ENCODE data around the gene PPIL1. TPM values are rescaled to one million over a fixed set of nuclear protein-coding genes. Genes with fewer than 3 reads are reported as not detected.

PPIL1 gene
- total RNA-seq, 1 donor from 2014 or later = 36.6 TPM

- TF ChIP-seq CTCF (IDR thresholded peaks at IDR 0.05; ENCODE audit: insufficient read depth, low read depth, low read length) = no peak
- no peak for TF ChIP-seq EZH2 (IDR thresholded peaks at IDR 0.05; ENCODE audit: insufficient read depth, low read length)
- H3K79me2 ChIP-seq (ENCODE audit: insufficient read depth, low read length) = peaks cover 33% of the 10 kb centered on the region
- H3K4me1 Mint-ChIP-seq (ENCODE audit: low read depth, unreplicated experiment) = peaks cover 6% of the 10 kb centered on the region
- H3K4me1 ChIP-seq (ENCODE audit: insufficient read depth, low read length) = peaks cover 7% of the 10 kb centered on the region
- no peaks in the 10 kb centered on the region for H3K36me3 Mint-ChIP-seq (ENCODE audit: low read depth, unreplicated experiment)
- no peak for DNase-seq (ENCODE audit: low read depth)
- H3K4me3 Mint-ChIP-seq (ENCODE audit: unreplicated experiment) = no peak overlapping the region
- H3K27ac Mint-ChIP-seq (ENCODE audit: unreplicated experiment) = no peak overlapping the region
- no peaks in the 10 kb centered on the region for H3K9me3 ChIP-seq (ENCODE audit: insufficient read depth, low read depth, low read length)
- H3K4me3 ChIP-seq (ENCODE audit: insufficient read depth, low read depth, low read length) = no peak overlapping the region
- H3K27me3 ChIP-seq (ENCODE audit: insufficient read depth, low read length) = no peaks in the 10 kb centered on the region
- H3K36me3 ChIP-seq (ENCODE audit: insufficient read depth, low read length) = no peaks in the 10 kb centered on the region
- no peaks in the 10 kb centered on the region for H3K9me3 Mint-ChIP-seq (ENCODE audit: unreplicated experiment)
- H2AFZ ChIP-seq (ENCODE audit: low read depth, low read length) = peak overlapping the region; percentile 98
- H3K27me3 Mint-ChIP-seq (ENCODE audit: low read depth, unreplicated experiment) = no peaks in the 10 kb centered on the region
- FAIRE-seq = no peak
- no peak overlapping the region for H3K4me2 ChIP-seq (ENCODE audit: low read length)
- no peak overlapping the region for H3K9ac ChIP-seq (ENCODE audit: low read length)
- H3K27ac ChIP-seq (ENCODE audit: low read depth, low read length) = no peak overlapping the region
- peaks cover 6% of the 10 kb centered on the region for H4K20me1 ChIP-seq (ENCODE audit: insufficient read depth, low read length)
These were observed 10.0 kb upstream of the PPIL1 start for GRCh38 chr6:36884610-36885009.

DNA sequence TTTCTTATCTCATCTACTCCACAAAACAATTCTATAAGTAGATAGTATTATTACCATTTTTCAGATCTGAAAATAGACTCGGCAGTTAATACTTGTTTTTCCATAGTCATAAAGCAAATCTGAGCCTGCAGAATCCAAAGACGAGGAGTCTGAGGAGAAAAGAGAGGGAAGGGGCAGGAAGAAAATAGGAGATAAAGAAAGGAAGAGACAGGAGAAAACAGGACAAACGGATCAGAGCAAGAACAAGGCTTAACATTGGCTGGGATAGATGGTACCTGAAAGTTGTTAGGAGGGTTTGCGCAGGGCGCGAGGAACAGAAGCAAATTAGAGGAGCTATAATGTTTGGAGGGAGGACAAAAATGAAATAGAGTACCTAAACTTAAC, 639 bp upstream of the PPIL1 start:
- peak overlapping the region; percentile 98 for H3K27ac Mint-ChIP-seq (ENCODE audit: unreplicated experiment)
- peak overlapping the region; percentile 99 for H3K4me3 ChIP-seq (ENCODE audit: insufficient read depth, low read depth, low read length)
- H3K9ac ChIP-seq (ENCODE audit: low read length) = peak overlapping the region; percentile 96
- peak overlapping the region; percentile 97 for H2AFZ ChIP-seq (ENCODE audit: low read depth, low read length)
- H3K36me3 ChIP-seq (ENCODE audit: insufficient read depth, low read length) = peaks cover 3% of the 10 kb centered on the region
- no peak for FAIRE-seq
- DNase-seq (ENCODE audit: low read depth) = no peak
- peaks cover 7% of the 10 kb centered on the region for H3K27me3 Mint-ChIP-seq (ENCODE audit: low read depth, unreplicated experiment)
- H3K27ac ChIP-seq (ENCODE audit: low read depth, low read length) = peak overlapping the region; percentile 97
- no peaks in the 10 kb centered on the region for H3K9me3 ChIP-seq (ENCODE audit: insufficient read depth, low read depth, low read length)
- H3K79me2 ChIP-seq (ENCODE audit: insufficient read depth, low read length) = peaks cover 24% of the 10 kb centered on the region
- H3K4me1 ChIP-seq (ENCODE audit: insufficient read depth, low read length) = peaks cover 6% of the 10 kb centered on the region
- no peaks in the 10 kb centered on the region for H4K20me1 ChIP-seq (ENCODE audit: insufficient read depth, low read length)
- H3K4me3 Mint-ChIP-seq (ENCODE audit: unreplicated experiment) = peak overlapping the region; percentile 95
- H3K4me1 Mint-ChIP-seq (ENCODE audit: low read depth, unreplicated experiment) = peaks cover 10% of the 10 kb centered on the region
- no peaks in the 10 kb centered on the region for H3K36me3 Mint-ChIP-seq (ENCODE audit: low read depth, unreplicated experiment)
- peaks cover 2% of the 10 kb centered on the region for H3K27me3 ChIP-seq (ENCODE audit: insufficient read depth, low read length)
- peak overlapping the region; percentile 92 for H3K4me2 ChIP-seq (ENCODE audit: low read length)
- no peaks in the 10 kb centered on the region for H3K9me3 Mint-ChIP-seq (ENCODE audit: unreplicated experiment)
- TF ChIP-seq EZH2 (IDR thresholded peaks at IDR 0.05; ENCODE audit: insufficient read depth, low read length) = no peak
- TF ChIP-seq CTCF (IDR thresholded peaks at IDR 0.05; ENCODE audit: insufficient read depth, low read depth, low read length) = no peak

- H3K27me3 ChIP-seq (ENCODE audit: insufficient read depth, low read length) = peaks cover 2% of the 10 kb centered on the region
- H3K4me1 ChIP-seq (ENCODE audit: insufficient read depth, low read length) = peaks cover 6% of the 10 kb centered on the region
- Mint-ChIP-seq H3K36me3 (ENCODE audit: low read depth, unreplicated experiment) (no peaks in the 10 kb centered on the region), H3K4me1 (ENCODE audit: low read depth, unreplicated experiment) (peaks cover 10% of the 10 kb centered on the region), H3K27ac (ENCODE audit: unreplicated experiment) (peak overlapping the region; percentile 98), H3K27me3 (ENCODE audit: low read depth, unreplicated experiment) (peaks cover 2% of the 10 kb centered on the region), H3K4me3 (ENCODE audit: unreplicated experiment) (peak overlapping the region; percentile 95), H3K9me3 (ENCODE audit: unreplicated experiment) (no peaks in the 10 kb centered on the region)
- peak overlapping the region; percentile 97 for H2AFZ ChIP-seq (ENCODE audit: low read depth, low read length)
- H3K4me2 ChIP-seq (ENCODE audit: low read length) = peak overlapping the region; percentile 92
- peaks cover 9% of the 10 kb centered on the region for H3K36me3 ChIP-seq (ENCODE audit: insufficient read depth, low read length)
- peak overlapping the region; percentile 97 for H3K27ac ChIP-seq (ENCODE audit: low read depth, low read length)
- H3K9me3 ChIP-seq (ENCODE audit: insufficient read depth, low read depth, low read length) = no peaks in the 10 kb centered on the region
- H3K4me3 ChIP-seq (ENCODE audit: insufficient read depth, low read depth, low read length) = peak overlapping the region; percentile 99
- DNase-seq (ENCODE audit: low read depth) (peak; percentile 15), FAIRE-seq (no peak)
- TF ChIP-seq EZH2 (IDR thresholded peaks at IDR 0.05; ENCODE audit: insufficient read depth, low read length) (no peak), CTCF (IDR thresholded peaks at IDR 0.05; ENCODE audit: insufficient read depth, low read depth, low read length) (no peak)
- H3K79me2 ChIP-seq (ENCODE audit: insufficient read depth, low read length) = peaks cover 30% of the 10 kb centered on the region
- H3K9ac ChIP-seq (ENCODE audit: low read length) = peak overlapping the region; percentile 96
- H4K20me1 ChIP-seq (ENCODE audit: insufficient read depth, low read length) = no peaks in the 10 kb centered on the region
These were observed 776 bp downstream of the PPIL1 start for GRCh38 chr6:36873612-36874442.
